Stimulated activated CD4-positive, alpha-beta T cell treated with anti-CD3 and anti-CD28 coated beads, Interleukin-4, amount 100 ng/mL, for 48 hours (primary cell): Measurements from ENCODE around the gene TMEM181.

Experiments
- DNase-seq, 2 donors: peaks; one replicate each; pipeline ENCODE4 v3.0.0-alpha.2; 2020; ENCODE audit warnings: low read depth in 2 of 2

TMEM181 gene

GRCh38 chr6:158561938-158562337, 2.0 kb downstream of the TMEM181 start:
- DNase-seq: no peak

GRCh38 chr6:158564243-158565121, 4.6 kb downstream of the TMEM181 start:
- peak in 1 of 2 donors; percentile 24 for DNase-seq

- no peak for DNase-seq
These were observed 5.2 kb downstream of the TMEM181 start for GRCh38 chr6:158565122-158565429.

GRCh38 chr6:158565482-158566040, 5.7 kb downstream of the TMEM181 start:
- DNase-seq: no peak

- DNase-seq: no peak
These were observed 6.4 kb downstream of the TMEM181 start for GRCh38 chr6:158566207-158566818.

- DNase-seq: no peak
These were observed 7.3 kb downstream of the TMEM181 start for GRCh38 chr6:158567152-158567551.

GRCh38 chr6:158567871-158568401, 8.0 kb downstream of the TMEM181 start:
- DNase-seq: no peak

- no peak for DNase-seq
These were observed 8.7 kb downstream of the TMEM181 start for GRCh38 chr6:158568549-158568948.

- no peak for DNase-seq
These were observed 9.1 kb downstream of the TMEM181 start for GRCh38 chr6:158569036-158569435.

- DNase-seq: no peak
These were observed 10.7 kb downstream of the TMEM181 start for GRCh38 chr6:158570681-158570962.

- no peak for DNase-seq
These were observed 12.1 kb downstream of the TMEM181 start for GRCh38 chr6:158571826-158572652.

GRCh38 chr6:158572653-158573541, 13.0 kb downstream of the TMEM181 start:
- no peak for DNase-seq

GRCh38 chr6:158573542-158573931, 13.6 kb downstream of the TMEM181 start:
- no peak for DNase-seq

- DNase-seq: no peak
These were observed 14.9 kb downstream of the TMEM181 start for GRCh38 chr6:158574800-158575199.

GRCh38 chr6:158575550-158575949, 15.7 kb downstream of the TMEM181 start:
- no peak for DNase-seq

- DNase-seq: no peak
These were observed 24.4 kb downstream of the TMEM181 start for GRCh38 chr6:158584236-158584651.

- no peak for DNase-seq
These were observed 26.8 kb downstream of the TMEM181 start for GRCh38 chr6:158586652-158587051.

GRCh38 chr6:158589366-158589765, 29.5 kb downstream of the TMEM181 start:
- DNase-seq: no peak

GRCh38 chr6:158591134-158591809, 31.4 kb downstream of the TMEM181 start:
- DNase-seq: no peak

- DNase-seq: no peak
These were observed 31.9 kb downstream of the TMEM181 start for GRCh38 chr6:158591810-158592209.

GRCh38 chr6:158593670-158594069, 33.8 kb downstream of the TMEM181 start:
- no peak for DNase-seq
